Measurements from ENCODE around the gene BTNL3. TPM values are rescaled to one million over a fixed set of nuclear protein-coding genes. Genes with fewer than 3 reads are reported as not detected.

Gene BTNL3
- total and polyA plus RNA-seq, 2 experiments from 2014 or later = 0.08 TPM; not detected in 1

GRCh38 chr5:181039931-181040630 lies 51.4 kb downstream of the BTNL3 start, which contains the start of gene BTNL9:
TSS of gene BTNL9 (plus strand) at chr5:181040266. CDS start at chr5:181045490, 5,224 bp downstream.
- Histone ChIP-seq H3K79me2 (replicated peaks; ENCODE audit: insufficient read depth) (no peaks in the 10 kb centered on the region; the same call in 1 of the 2 replicates), H2AFZ (no peak within 1 kb of the TSS; the same call in 1 of the 2 replicates), H3K27me3 (ENCODE audit: insufficient read depth) (peaks cover 8% of the 10 kb centered on the region; the same call in 1 of the 2 replicates), H4K20me1 (replicated peaks; ENCODE audit: insufficient read depth) (no peaks in the 10 kb centered on the region), H3F3A (replicated peaks; ENCODE audit: low read depth) (no peaks in the 10 kb centered on the region), H3K4me2 (no peak within 1 kb of the TSS), H3K36me3 (ENCODE audit: insufficient read depth) (no peaks in the 10 kb centered on the region), H3K4me1 (ENCODE audit: insufficient read depth) (no peaks in the 10 kb centered on the region; the same call in 1 of the 2 replicates), H3K4me3 (no peak within 1 kb of the TSS), H3K27ac (ENCODE audit: low read depth) (no peak within 1 kb of the TSS), H3K9me2 (ENCODE audit: insufficient read depth) (0 out of 2 replicates have a peak, but pooled peaks cover 4% of the 10 kb centered on the region)
- Mint-ChIP-seq H3K27me3 (ENCODE audit: insufficient read depth, low read depth, poor library complexity) (peaks cover 6% of the 10 kb centered on the region), H3K27ac (no peak within 1 kb of the TSS), H3K9me3 (peaks cover 3% of the 10 kb centered on the region; the same call in 1 of the 3 replicates), H3K4me3 (no peak within 1 kb of the TSS), H3K4me1 (peaks cover 16% of the 10 kb centered on the region), H3K36me3 (ENCODE audit: low read depth) (no peaks in the 10 kb centered on the region; the same call in 2 of the 3 replicates)
- DNase-seq (ENCODE audit: low spot score) (no peak), ATAC-seq (no peak)
- TF ChIP-seq CREB1 (CRISPR knock-in tag; IDR thresholded peaks at IDR 0.05; ENCODE audit: low read depth) (no peak), STAT1 (IDR thresholded peaks at IDR 0.05; ENCODE audit: unreplicated experiment) (no peak), EZH2 (IDR thresholded peaks at IDR 0.05; ENCODE audit: low read depth, unreplicated experiment) (no peak), JUNB (IDR thresholded peaks at IDR 0.05; ENCODE audit: unreplicated experiment) (no peak), ZNF114 (CRISPR knock-in tag; IDR thresholded peaks at IDR 0.05) (no peak), EZH2phosphoT487 (IDR thresholded peaks at IDR 0.05; ENCODE audit: unreplicated experiment) (no peak), ZNF462 (CRISPR knock-in tag; IDR thresholded peaks at IDR 0.05) (no peak), REST (IDR thresholded peaks at IDR 0.05; ENCODE audit: unreplicated experiment) (no peak), CTCF (conservative IDR thresholded peaks at IDR 0.05; ENCODE audit: low read depth in 2 of 2) (no peak), POLR2AphosphoS5 (IDR thresholded peaks at IDR 0.05; ENCODE audit: low read depth) (no peak), NANOG (IDR thresholded peaks at IDR 0.05; ENCODE audit: borderline replicate concordance) (no peak), ETS1 (IDR thresholded peaks at IDR 0.05) (no peak), ZNF331 (CRISPR knock-in tag; IDR thresholded peaks at IDR 0.05; ENCODE audit: low read depth) (no peak)

Data from GM23338 (cell line).